NCI-H146 (cell line): Measurements from ENCODE around the gene PAX7.

Source experiments
- DNase-seq: peaks from one replicate; lab custom pipeline; 2025; lab: John Stamatoyannopoulos, UW

Gene PAX7

GRCh38 chr1:18641005-18641941 lies 10.6 kb downstream of the PAX7 start:
- no peak for DNase-seq

GRCh38 chr1:18642278-18643095 lies 11.8 kb downstream of the PAX7 start:
- DNase-seq = no peak

GRCh38 chr1:18643154-18644012 lies 12.7 kb downstream of the PAX7 start:
- no peak for DNase-seq

- no peak for DNase-seq
Observed at GRCh38 chr1:18644013-18644399, 13.4 kb downstream of the PAX7 start.

GRCh38 chr1:18644446-18644845 lies 13.8 kb downstream of the PAX7 start:
- no peak for DNase-seq

GRCh38 chr1:18644973-18645746 lies 14.5 kb downstream of the PAX7 start:
- no peak for DNase-seq

GRCh38 chr1:18645747-18646090 lies 15.1 kb downstream of the PAX7 start:
- no peak for DNase-seq

GRCh38 chr1:18646091-18646785 lies 15.6 kb downstream of the PAX7 start:
- DNase-seq = no peak

- DNase-seq = no peak
Observed at GRCh38 chr1:18646786-18647410, 16.3 kb downstream of the PAX7 start.

- DNase-seq = no peak
Observed at GRCh38 chr1:18647681-18648214, 17.1 kb downstream of the PAX7 start.

GRCh38 chr1:18649693-18650370 lies 19.2 kb downstream of the PAX7 start:
- DNase-seq = no peak

GRCh38 chr1:18651713-18652112 lies 21.1 kb downstream of the PAX7 start:
- DNase-seq = no peak

GRCh38 chr1:18652791-18653190 lies 22.1 kb downstream of the PAX7 start:
- DNase-seq = no peak

- DNase-seq = no peak
Observed at GRCh38 chr1:18653367-18653766, 22.7 kb downstream of the PAX7 start.

GRCh38 chr1:18653916-18654315 lies 23.3 kb downstream of the PAX7 start:
- DNase-seq = no peak

- no peak for DNase-seq
Observed at GRCh38 chr1:18654599-18654998, 24.0 kb downstream of the PAX7 start.

- DNase-seq = no peak
Observed at GRCh38 chr1:18657506-18658201, 27.0 kb downstream of the PAX7 start.

- DNase-seq = no peak
Observed at GRCh38 chr1:18658831-18659230, 28.2 kb downstream of the PAX7 start.
